Stimulated activated CD8-positive, alpha-beta memory T cell treated with anti-CD3 and anti-CD28 coated beads, Interleukin-15, amount 100 ng/mL, for 1 hour (primary cell): ENCODE data around the gene MYO10.

Source experiments
- DNase-seq: peaks from one replicate; pipeline ENCODE4 v3.0.0-alpha.2; 2020; ENCODE audit warnings: low read depth

MYO10 gene

DNA sequence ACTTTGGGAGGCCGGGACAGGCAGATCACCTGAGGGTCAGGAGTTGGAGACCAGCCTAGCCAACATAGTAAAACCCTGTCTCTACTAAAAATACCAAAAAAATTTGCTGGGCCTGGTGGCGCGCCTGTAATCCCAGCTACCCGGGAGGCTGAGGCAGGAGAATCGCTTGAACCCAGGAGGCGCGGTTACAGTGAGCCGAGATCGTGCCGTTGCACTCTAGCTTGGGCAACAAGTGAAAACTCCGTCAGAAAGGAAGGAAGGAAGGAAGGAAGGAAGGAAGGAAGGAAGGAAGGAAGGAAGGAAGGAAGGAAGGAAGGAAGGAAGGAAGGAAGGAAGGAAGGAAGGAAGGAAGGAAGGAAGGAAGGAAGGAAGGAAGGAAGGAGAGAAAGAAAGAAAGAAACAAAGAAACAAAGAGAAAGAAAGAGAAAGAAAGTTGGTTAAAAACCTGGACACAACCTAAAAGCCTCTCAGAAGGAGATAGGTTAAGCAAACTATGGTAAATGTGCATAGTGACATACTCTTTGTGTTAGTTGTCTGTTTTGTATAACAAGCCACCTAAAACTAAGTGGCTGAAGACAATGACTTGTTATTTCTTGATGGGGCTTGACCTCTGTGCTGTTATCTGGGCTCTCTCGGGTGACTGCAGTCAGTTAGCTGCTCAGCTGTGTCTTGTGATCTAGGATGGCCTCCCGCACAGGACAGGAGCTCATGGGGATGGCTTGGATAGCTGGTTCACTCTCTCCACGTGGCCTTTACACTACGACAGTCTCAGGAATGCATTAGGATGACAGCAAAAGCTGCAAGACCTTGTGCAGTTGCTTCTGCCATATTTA is 8.0 kb upstream of the MYO10 start:
- DNase-seq = no peak

DNA sequence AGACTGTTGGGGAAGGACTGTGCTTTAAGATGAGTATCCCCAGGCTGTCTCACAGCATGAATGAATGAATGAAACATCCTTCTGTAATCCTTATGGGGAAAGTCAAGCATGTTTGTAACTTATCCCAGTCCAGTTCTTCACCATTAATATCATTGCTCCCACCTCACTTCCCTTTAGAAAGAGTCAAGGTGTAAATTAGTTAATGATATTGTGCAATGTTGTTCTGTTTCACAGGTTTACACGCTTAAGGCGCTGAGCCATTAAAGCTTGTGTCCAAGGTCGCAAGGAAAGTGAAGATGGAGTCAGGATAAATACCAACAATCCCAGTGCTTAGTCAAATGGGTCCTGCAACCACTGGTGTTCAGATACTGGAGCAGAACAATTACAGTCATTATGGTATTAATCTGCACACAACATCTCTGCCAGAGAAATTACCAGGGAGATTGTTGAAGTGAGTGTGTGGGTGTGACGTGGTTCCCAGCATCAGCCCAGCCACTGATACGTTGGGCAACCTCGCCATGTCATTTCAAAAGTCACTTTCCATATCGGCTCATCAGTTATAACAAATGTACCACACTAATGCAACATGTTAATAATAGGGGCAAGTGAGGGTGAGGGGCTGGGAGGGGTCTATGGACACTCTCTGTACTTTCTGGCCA is 1.5 kb upstream of the MYO10 start:
- no peak for DNase-seq

DNA sequence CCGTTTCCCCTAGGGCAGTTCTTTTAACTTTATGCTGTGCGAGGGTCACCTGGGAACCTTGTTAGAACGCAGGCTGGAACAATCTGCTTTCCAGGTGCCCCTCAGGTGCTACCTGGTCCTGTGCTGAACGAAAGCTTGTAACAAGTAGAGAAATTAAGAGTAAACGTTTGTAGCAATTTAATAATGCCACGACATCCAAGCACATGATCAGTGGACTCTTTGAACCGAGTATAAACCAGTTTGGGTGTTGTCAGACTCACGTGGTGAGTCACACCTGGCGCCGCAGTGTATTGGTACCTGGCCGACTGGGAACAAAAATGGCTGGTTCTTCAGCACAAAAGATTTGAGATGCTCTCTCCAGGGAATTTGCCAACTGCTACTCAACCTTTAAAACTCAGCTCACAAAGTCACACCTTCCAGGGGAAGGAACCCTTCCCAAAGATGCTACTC is 926 bp upstream of the MYO10 start:
- DNase-seq = no peak

DNA sequence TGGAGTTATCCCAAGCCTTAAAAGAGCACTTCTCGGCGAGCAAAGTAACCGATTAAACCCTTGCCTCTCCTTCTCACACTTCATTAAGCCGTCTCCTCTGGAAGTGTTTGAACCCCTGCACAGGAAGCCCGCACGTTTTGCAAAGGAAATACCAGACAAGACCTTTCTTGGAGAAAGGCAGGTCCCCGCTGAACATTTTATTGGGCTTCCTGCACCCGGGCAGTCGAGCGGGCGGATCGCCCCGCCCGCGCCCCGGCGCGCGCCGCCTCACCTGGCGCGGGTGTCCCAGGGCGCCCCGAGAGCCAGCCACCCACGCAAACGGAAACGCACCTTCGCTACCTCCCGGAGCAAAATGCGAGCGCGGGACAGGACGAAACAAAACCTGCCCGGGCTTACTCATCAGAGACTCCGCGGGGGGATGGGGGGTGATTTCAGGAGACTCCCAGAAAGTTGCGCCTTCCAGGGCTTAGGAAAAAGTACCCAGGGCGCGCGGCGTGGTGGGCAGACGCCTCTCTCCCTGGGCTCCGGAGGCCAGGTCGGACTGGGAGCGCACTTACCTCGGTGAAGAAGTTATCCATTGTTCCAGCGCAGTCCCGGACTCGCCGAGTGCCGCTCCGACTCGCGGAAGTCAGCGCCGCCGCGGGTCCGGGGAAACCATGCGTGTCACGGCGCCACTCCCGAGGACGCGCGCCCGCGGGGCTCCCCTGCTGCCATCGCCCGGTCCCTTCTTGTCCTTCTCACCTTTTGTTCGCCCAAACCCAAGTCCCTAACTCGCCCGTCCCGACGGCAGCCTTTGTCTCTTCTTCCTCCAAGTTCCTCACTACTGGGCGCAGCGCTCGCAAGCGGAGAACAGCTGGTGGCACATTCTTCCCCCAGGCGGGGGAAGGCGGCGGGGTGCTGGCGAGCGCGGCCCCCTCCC is 598 bp downstream of the MYO10 start:
- no peak for DNase-seq

DNA sequence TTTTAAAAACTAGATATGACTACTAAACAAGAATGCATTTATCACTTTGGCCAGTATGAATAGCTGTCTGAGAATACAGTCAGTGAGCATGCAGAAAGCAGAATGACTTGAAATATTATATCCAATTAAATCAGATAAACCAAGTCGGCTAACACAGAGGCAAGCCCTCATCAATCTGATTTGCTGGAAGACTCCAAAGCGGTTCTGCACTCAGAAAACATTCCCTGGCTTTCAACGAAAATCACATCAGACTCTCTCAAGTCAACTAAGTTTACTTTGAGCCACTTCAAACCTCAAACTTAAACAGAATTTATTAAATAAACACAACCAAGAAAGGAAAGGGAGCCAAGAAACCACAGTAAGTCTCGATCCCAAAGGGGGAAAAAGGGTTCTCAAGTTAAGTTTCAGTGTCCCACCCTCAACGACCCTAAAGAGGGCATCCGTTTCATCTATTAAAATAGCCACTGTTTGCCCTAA is 1.4 kb downstream of the MYO10 start:
- no peak for DNase-seq

DNA sequence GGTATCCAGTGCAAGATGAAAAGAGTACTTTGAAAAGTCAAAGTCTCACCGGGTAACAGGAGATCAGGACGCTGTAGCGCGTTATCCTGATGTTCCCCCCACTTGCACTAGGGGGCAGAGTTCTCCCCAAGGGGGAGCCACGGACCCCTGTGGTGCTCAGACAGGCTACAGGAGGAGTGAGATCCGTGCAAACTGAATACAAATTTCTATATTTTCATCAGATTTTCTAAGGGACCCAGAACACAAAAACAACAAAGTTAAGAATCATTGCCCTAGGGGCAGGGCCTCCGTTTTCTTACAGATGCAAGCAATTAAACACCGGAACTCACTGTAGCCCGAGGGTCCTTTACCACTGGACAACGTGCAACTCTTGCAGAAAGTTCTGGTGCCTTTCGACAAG is 2.0 kb downstream of the MYO10 start:
- no peak for DNase-seq

DNA sequence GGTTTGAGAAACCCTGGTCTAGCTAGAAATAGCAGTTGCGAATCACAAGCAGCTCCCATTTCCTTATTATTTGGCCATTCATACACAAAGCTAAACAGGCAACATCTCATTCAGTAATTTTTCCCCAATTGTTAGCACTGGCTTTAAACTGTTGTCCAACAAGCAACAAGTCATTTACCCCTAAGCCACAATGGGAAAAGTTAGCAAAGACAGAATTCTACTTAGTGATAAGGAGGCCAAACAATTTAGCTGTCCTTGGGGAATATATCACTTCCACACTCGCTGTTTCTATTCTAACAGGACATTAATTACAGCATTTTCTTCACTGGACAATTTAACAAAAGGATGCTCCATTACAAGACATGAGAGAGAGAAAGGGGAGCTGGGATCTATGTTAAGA is 2.8 kb downstream of the MYO10 start:
- no peak for DNase-seq

DNA sequence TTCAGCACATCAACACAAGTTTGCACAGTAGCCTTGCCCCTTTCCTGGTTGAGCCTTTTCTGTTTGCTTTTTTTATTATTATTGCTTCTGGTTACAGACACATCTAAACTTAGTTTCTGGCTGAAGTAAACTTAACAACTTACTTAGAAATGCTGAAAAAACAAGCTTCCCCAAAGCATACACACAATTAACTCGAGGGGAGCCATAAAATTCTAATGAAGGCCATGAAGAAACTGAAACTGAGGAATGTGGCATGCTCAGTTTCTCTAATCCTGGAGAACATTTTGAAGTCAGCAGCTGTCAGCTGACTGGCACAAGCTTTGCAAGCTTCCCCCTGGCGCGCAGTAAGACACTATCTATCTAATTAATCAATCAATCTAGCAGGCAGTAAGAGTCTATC is 3.7 kb downstream of the MYO10 start:
- no peak for DNase-seq

DNA sequence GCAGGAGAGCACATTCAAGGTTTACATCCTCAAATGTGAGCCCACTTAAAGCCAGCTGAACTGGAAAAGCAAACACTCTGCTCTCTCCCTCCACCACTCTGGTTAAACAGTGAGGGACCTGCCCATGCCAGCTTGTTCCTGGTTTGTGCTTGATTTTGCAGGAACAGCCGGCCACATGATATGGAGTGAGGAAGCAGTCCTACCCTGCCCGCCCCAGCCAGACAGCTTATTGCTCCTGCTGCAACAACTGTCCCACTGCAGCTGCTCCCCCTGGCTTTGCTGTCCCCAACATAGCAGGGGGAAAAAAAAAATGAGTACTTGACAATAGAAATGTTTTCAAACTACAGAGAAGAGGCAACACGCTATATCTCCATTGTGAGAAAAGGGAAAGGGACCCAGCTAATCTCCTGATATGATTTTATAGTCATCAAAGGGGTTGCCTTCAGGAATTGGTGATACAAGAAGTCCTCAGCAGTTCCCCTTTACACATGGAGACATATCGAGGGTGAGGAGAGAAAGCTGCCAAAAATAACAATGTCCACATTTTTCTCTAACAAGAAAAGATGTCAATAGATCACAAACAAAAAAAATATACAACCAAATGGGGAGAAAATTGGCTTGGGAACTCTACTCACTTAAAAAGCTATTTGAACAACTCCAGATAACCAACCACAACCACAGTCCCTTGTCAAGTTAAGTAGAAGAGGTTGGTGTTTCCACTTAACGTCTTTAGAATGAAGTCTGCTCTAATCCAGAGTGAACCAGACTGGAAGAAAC is 4.6 kb downstream of the MYO10 start:
- DNase-seq = no peak

DNA sequence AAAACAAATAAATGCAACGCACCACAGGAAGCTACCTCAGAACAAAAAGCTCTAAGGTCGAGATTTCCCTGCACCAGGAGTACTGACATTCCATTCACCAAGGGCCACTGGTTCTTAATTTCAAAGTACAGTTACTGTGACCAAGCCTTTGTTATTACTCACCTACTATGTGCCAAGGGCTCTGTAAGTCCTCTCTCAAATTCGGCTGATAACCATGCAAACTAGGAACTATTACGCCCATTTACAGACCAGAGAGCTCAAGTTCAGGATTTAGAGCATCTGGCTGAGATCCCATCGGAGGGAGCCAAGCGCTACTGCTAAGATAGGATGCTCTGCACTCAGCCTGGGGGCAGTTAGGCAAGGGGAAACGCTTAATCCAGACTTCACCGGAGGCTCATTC is 5.6 kb downstream of the MYO10 start:
- no peak for DNase-seq

DNA sequence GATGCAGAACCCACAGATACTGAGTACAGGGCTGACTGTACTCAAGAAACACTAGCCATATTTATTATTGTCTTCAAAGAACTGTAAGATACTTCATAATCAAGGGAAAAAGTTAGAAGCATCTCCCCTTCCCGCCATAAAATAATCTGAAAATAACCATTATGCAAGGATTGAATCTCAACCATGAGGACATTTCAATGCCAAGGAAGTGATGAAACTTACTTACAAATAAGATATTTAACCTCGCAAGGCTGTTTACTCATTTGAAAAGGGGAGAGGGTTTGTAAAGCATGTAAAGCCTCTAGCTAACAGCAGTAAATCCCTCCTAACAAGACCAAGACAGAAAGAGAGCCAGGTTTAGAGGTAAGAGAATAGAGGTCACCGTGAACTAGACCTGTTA is 6.3 kb downstream of the MYO10 start:
- DNase-seq = no peak

DNA sequence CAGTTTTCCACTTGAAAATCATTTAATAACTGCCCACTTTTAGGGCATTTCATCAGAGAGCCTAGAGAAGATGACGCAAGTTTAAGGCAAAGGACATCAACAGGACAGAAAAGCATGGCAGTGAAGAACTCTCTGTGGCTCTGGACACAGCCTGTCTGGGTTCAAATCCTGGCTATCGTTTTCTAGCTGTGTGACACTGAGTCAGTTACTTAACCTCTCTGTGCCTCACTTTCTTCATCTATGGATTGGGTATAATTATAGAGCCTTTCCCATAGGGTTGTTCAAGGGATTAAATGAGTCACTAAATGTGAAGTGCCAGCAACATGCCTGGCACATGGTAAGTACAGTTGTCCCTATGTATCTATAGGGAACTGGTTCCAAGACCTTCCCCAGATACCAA is 6.7 kb downstream of the MYO10 start:
- DNase-seq = no peak

DNA sequence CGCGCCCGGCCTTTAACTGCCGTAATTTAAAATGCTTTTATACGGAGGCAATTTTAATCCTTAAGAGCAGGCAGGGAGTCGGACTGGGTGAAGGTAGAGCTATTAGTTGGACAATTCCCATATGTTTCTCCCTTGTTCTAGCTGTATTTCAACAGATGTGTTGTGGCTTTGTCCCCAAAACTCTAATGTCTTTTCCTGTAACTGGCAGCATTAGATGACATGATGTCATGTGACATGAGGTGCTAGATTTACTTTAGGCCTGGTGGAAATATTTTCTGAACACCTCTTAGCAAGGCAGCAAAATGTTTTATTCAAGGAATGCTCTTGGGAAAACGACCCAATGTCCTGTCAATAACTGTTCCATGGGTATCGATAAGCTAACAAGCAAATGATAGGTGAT is 8.5 kb downstream of the MYO10 start:
- DNase-seq = no peak

DNA sequence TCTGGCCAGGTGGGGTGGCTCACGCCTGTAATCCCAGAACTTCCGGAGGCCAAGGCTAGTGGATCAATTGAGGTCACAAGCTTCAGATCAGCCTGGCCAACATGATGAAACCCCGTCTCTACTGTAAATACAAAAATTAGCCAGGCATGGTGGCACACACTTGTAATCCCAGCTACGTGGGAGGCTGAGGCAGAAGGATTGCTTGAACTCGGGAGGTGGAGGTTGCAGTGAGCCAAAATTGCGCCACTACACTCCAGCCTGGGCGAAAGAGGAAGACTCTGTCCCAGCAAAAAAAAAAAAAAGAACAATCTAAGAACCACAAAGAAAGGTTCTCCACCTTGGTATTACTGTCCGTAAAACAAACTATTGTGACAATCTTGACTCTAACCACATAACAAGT is 9.7 kb downstream of the MYO10 start:
- no peak for DNase-seq

DNA sequence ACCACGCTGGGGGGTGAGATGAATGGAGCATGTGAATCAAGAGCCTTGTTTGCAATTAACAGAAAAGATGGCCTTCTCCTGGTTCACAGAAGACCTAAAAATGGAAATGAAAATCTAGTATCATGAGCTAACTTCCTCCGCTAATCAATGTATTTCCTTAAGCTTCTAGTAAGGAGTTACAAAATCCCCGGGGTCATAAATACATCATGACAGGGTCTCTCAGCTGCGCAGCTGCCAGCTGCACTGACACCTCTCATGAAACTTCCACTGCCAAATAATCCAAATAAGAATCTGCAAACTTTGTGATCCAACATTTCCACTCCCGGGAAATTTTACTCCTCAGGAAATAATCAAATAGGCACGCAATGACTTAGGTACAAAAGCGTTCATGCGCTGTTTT is 11.9 kb downstream of the MYO10 start:
- DNase-seq = no peak

DNA sequence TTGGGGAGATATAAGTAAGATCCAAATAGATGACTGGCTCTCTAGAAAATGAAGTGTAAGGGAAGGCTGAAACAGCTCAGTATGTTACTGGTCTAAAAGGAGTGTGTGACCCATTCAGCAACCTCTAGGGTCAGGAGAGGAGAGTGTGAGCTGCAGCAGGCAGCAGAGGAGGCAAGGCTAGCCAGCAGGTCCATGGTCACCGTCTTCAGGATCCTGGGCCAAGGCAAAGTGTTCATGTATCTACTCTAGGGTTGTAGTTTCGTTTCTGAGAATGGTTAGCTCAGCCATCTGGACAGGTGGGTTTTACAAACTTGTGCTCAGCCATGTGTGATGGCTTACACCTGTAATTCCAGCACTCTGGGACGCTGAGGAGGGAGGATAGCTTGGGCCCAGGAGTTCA is 13.7 kb downstream of the MYO10 start:
- no peak for DNase-seq

DNA sequence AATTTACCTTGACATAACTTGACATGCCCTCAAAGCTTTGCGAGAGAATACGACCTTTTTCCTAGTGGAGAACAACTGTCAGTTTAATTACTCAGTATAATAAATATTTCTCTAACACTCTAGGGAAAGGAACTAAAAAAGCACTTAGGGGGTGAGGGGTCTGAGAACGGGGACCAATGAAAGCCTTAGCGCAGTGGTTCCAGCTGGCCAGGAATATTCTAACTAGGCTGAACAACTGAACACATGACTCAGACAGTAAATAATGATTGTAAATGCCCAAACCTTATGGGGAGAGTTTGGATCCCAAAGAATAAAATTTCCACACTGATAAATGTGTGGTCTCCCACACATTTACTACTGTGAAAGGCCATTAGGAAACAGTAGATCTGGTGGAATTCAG is 14.9 kb downstream of the MYO10 start:
- DNase-seq = no peak

DNA sequence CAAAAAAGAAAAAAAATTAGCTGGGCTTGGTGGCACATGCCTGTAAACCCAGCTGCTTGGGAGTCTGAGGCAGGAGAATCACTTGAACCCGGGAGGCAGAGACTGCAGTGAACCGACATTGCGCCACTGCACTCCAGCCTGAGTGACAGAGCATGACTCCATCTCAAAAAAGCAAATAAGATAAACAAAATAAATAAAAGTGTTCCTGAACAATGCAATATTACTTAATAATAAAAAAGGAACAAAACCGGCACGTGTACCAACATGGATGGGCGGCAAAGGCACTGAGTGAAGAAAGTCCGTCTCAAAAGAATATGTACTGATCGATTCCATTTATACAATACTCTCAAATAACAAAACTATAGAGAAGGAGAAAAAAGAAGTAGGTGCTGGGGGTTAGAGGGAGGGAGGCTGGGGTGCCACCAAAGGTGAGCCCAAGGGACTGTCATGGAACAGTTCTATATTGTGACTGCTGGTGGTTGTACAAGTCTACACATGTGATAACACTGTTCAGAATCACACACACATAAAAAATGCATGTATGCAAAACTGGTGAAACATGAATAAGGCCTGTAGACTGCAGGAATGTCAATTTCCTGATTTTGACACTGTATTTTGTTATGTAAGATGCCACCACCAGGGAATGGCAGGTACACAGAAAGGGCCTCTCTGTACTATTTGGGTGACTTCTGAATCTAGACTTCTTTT is 15.8 kb downstream of the MYO10 start:
- DNase-seq = no peak

DNA sequence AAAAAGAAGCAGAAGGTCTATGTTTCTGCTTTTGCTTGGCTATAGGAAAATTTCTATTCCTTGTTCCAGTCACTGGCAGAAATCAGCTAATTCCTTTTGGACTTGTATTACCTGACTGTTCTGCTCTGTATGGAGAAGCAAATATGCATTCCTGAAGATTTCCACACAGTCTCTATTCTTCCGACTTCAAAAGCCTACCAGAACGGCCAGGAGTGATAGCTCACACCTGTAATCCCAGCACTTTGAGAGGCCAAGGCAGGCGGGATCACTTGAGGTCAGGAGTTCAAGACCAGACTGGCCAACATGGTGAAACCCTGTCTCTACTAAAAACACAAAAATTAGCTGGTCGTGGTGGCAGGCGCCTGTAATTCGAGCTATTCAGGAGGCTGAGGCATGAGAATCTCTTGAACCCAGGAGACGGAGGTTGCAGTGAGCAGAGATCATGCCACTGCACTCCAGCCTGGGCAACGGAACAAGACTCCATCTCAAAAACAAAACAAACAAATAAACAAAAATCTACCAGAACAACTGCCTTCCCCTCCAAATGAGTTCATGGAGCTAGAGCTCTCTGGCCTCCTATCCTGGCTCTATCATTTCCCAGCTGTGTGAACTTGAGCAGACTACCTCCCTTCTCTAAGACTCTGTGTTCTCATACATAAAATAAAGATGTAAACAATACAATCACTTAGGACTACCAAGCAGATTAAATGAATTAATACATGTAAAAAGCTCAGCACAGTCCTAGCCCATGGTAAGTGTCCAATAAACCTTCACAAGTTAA is 17.0 kb downstream of the MYO10 start:
- DNase-seq = no peak

DNA sequence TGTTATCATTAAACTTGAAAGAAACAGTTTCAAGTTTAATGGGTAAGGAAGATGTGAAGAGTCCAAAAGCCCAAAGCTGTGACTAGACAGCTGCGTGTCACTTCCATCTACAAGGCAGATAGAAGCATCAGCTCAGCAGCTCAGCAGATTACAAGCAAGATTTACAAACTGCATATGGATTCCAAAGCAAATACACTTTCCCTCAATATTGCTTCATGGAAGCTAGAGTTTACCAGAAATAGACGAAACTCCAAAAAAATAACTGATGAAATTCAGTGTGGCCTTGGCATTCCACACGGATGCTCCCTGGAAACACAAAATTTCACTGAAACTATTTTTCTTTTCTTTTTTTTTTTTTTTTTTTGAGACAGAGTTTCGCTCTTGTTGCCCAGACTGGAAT is 17.9 kb downstream of the MYO10 start:
- no peak for DNase-seq
